ENCODE data around the gene FBXL7.

GRCh38 chr5:15844253-15844652 lies 344.3 kb downstream of the FBXL7 start:
- TF ChIP-seq CTCF (IDR thresholded peaks at IDR 0.05; ENCODE audit: control extremely low read depth in 1 of 3, insufficient read depth in 1 of 3, low read depth in 1 of 3, low read length in 3 of 3), result no peak
- no peak for TF ChIP-seq EP300 (IDR thresholded peaks at IDR 0.05; ENCODE audit: borderline replicate concordance in 1 of 2, low read depth in 2 of 2, low read length in 2 of 2)
- TF ChIP-seq SIRT6 (IDR thresholded peaks at IDR 0.05; ENCODE audit: low read length), result no peak
- TF ChIP-seq ASH2L (IDR thresholded peaks at IDR 0.05; ENCODE audit: low read length), result no peak

Data from H1 (cell line).